B cell (primary cell): ENCODE results near the gene RASGEF1B. TPM values are rescaled to one million over a fixed set of nuclear protein-coding genes. Genes with fewer than 3 reads are reported as not detected.

Source experiments
- ATAC-seq: fragments of 200-7000 bp; cut with Tn5 transposase; one replicate; pipeline ENCODE4 v1.10.0; 2021; ENCODE audit warnings: low read depth, mild to moderate bottlenecking, moderate number of reproducible peaks, moderate library complexity
- CTCF ChIA-PET: fragments of 350-600 bp; sonication (Branson Sonifier 250); formaldehyde crosslinking; loops from one replicate; lab custom pipeline; 2021; ENCODE audit warnings: antibody characterized with exemption, inconsistent platforms; lab: Charles Lee
- POLR2A ChIA-PET: fragments of 350-600 bp; sonication (Branson Sonifier 250); formaldehyde crosslinking; loops from one replicate; lab custom pipeline; 2021; ENCODE audit warnings: antibody characterized with exemption; lab: Charles Lee
- DNase-seq: peaks from one replicate; pipeline ENCODE4 v3.0.0; 2013
- H2AFZ ChIP-seq: 2 replicates; pipeline ENCODE4 v1.6.1; 2012; ENCODE audit warnings: mild to moderate bottlenecking, low read depth, low read length; ENCODE audit not compliant: insufficient read depth, poor library complexity, severe bottlenecking
- H3K27ac ChIP-seq, 2 donors: 1 replicate in 1 of 2; 2 replicates in 1 of 2; pipeline ENCODE4 v1.5.1; 2012 to 2013; ENCODE audit warnings: low read length in 2 of 2, mild to moderate bottlenecking in 2 of 2, moderate library complexity in 1 of 2
- H3K27me3 ChIP-seq, 4 experiments: fragments of 200-600 bp in 1 of 4; sonication (generic) in 1 of 4; replicated peaks in 1 of 4; 1 replicate in 2 of 4; 2 replicates in 2 of 4; pipeline versions ENCODE4 v1.6.1 to v1.7.0; 2013 to 2016; ENCODE audit warnings: low read length in 3 of 4, mild to moderate bottlenecking in 2 of 4, mixed read lengths in 1 of 4, moderate library complexity in 1 of 4; ENCODE audit not compliant: insufficient read depth in 4 of 4, control insufficient read depth in 3 of 4; ENCODE audit errors: control extremely low read depth in 1 of 4
- H3K36me3 ChIP-seq, 2 experiments: replicated peaks in 1 of 2; 1 replicate in 1 of 2; 2 replicates in 1 of 2; pipeline versions ENCODE4 v1.6.1 to v1.7.1; 2013; ENCODE audit warnings: low read length in 1 of 2; ENCODE audit not compliant: insufficient read depth in 2 of 2, control insufficient read depth in 1 of 2; ENCODE audit errors: control extremely low read depth in 1 of 2, extremely low read depth in 1 of 2
- H3K4me1 ChIP-seq, 2 donors: fragments of 200-600 bp in 1 of 2; sonication (generic) in 1 of 2; 1 replicate in 1 of 2; 2 replicates in 1 of 2; pipeline versions ENCODE4 v1.5.1 to v1.6.1; 2013 to 2017; ENCODE audit warnings: low read length in 2 of 2; ENCODE audit not compliant: control insufficient read depth in 2 of 2, insufficient read depth in 2 of 2
- H3K4me2 ChIP-seq: replicated peaks from 2 replicates; pipeline ENCODE3; 2012; ENCODE audit warnings: mild to moderate bottlenecking, low read depth, low read length; ENCODE audit not compliant: poor library complexity, severe bottlenecking
- H3K4me3 ChIP-seq, 5 experiments: fragments of 200-600 bp in 1 of 5; sonication (generic) in 1 of 5; 1 replicate in 3 of 5; 2 replicates in 2 of 5; pipeline versions ENCODE4 v1.5.1 to v1.7.0; 2011 to 2016; ENCODE audit warnings: low read length in 4 of 5, mild to moderate bottlenecking in 4 of 5, low read depth in 2 of 5, control low read depth in 1 of 5, moderate library complexity in 1 of 5; ENCODE audit not compliant: insufficient read depth in 1 of 5; ENCODE audit errors: control extremely low read depth in 1 of 5, extremely low read depth in 1 of 5
- H3K79me2 ChIP-seq: fragments of 200-600 bp; sonication (generic); one replicate; pipeline ENCODE4 v1.6.0; 2016; ENCODE audit warnings: low read length; ENCODE audit not compliant: control insufficient read depth, insufficient read depth
- H3K9ac ChIP-seq: fragments of 200-600 bp; sonication (generic); 2 replicates; pipeline ENCODE4 v1.6.1; 2017; ENCODE audit warnings: mild to moderate bottlenecking, low read length, moderate library complexity
- H3K9me3 ChIP-seq, 3 donors: one replicate each; pipeline versions ENCODE4 v1.6.1 to v1.7.1; 2013; ENCODE audit warnings: low read length in 2 of 3; ENCODE audit not compliant: control insufficient read depth in 2 of 3, insufficient read depth in 1 of 3; ENCODE audit errors: control extremely low read depth in 1 of 3
- H4K20me1 ChIP-seq: 2 replicates; pipeline ENCODE4 v1.6.0; 2012; ENCODE audit warnings: mild to moderate bottlenecking, low read length; ENCODE audit not compliant: insufficient read depth, control insufficient read depth, poor library complexity, severe bottlenecking
- H3K27ac Mint-ChIP-seq: one replicate; pipeline ENCODE4 v1.8.0; 2021; ENCODE audit warnings: mixed read lengths
- H3K27me3 Mint-ChIP-seq: one replicate; pipeline ENCODE4 v1.8.0; 2021; ENCODE audit warnings: mixed read lengths
- H3K4me1 Mint-ChIP-seq: one replicate; pipeline ENCODE4 v1.8.0; 2021; ENCODE audit warnings: mixed read lengths
- H3K4me3 Mint-ChIP-seq: one replicate; pipeline ENCODE4 v1.8.0; 2021; ENCODE audit warnings: mixed read lengths
- H3K9me3 Mint-ChIP-seq: one replicate; pipeline ENCODE4 v1.8.0; 2022; ENCODE audit warnings: mixed read lengths; ENCODE audit not compliant: insufficient read depth
- EZH2 ChIP-seq: IDR thresholded peaks from 2 replicates; pipeline ENCODE4 v1.6.1; 2012; ENCODE audit warnings: borderline replicate concordance, low read depth, mild to moderate bottlenecking, moderate library complexity, low read length; ENCODE audit not compliant: insufficient read depth, poor library complexity, severe bottlenecking
- WGBS: methylation state at CpG from one replicate; pipeline ENCODE4 v1.1.5; 2013; ENCODE audit warnings: missing lambda C conversion rate; ENCODE audit not compliant: insufficient coverage; 5-methylcytosine and 5-hydroxymethylcytosine counted together
- intact Hi-C: fragments of 100-400 bp; cut with micrococcal nuclease; formaldehyde crosslinking; loops from one replicate; pipeline ENCODE4 v1.10.0; 2022
- polyA plus RNA-seq: library from polyadenylated mRNA; depleted of rRNA; stranded (reverse); fragments of >200 nt; gene quantifications from 2 replicates; pipeline ENCODE4 v1.2.3, GENCODE V29; 2012
- total RNA-seq, 2 donors: library from RNA; stranded (reverse); fragments of 120-200 nt in 1 of 2; gene quantifications; 1 replicate in 1 of 2; 2 replicates in 1 of 2; pipeline versions ENCODE4 v1.2.3 to v1.2.4, GENCODE V29; 2013 to 2022
- TF ChIP-seq, protein P1 (sequence below): fragments of 200-600 bp; IDR thresholded peaks from one replicate; pipeline ENCODE4 v1.8.0; 2022; ENCODE audit warnings: antibody characterized with exemption, mild to moderate bottlenecking

RASGEF1B gene
- total and polyA plus RNA-seq, 2 donors (not counting 1 experiment from before 2014, with no cell fraction given): 20.4 to 130 TPM

DNA sequence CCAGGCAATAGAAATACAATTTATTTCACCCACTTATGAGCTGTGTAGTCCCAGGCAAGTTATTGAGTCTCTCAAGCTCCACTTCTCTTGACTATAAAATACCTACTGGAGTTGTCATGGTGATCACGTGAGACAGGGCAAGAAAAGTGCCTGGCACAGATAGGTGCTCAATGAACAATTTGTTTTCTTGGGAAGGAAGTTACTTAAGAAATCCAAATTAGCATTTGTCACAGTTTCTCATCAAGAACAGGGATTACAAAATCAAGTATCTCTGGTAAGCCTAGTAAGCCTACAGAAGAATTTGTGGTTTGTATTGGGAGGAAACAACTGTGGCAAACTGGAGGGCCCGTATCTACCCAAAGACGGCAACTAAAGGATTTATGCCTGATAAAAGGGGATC, 37.5 kb upstream of the RASGEF1B start:
- Histone ChIP-seq H3K4me2 (peak overlapping the region; percentile 32), H3K27ac (no peak overlapping the region), H3K9me3 (no peaks in the 10 kb centered on the region), H3K9ac (no peak overlapping the region), H3K79me2 (no peaks in the 10 kb centered on the region), H3K4me3 (no peak overlapping the region), H3K4me1 (peaks cover 61 to 85% of the 10 kb centered on the region in 2 donors), H4K20me1 (no peaks in the 10 kb centered on the region), H2AFZ (peak overlapping the region; percentile 54), H3K36me3 (no peaks in the 10 kb centered on the region), H3K27me3 (no peaks in the 10 kb centered on the region)
- Mint-ChIP-seq H3K27ac (no peak overlapping the region), H3K9me3 (no peaks in the 10 kb centered on the region), H3K4me3 (no peak overlapping the region), H3K4me1 (peaks cover 86% of the 10 kb centered on the region), H3K27me3 (no peaks in the 10 kb centered on the region)
- DNase-seq (no peak), ATAC-seq (no peak)
- ChIA-PET CTCF (interaction anchor here (0.8 to 0.9 kb wide), 2 partner anchors 37 to 178 kb away, joined by 4 read pairs; no protein-coding TSS in a partner anchor), POLR2A (interaction anchor here (0.6 kb wide), 1 partner anchor 55 kb away, joined by 4 read pairs; no protein-coding TSS in a partner anchor)
- TF ChIP-seq EZH2: no peak
- TF ChIP-seq, protein P1, sequence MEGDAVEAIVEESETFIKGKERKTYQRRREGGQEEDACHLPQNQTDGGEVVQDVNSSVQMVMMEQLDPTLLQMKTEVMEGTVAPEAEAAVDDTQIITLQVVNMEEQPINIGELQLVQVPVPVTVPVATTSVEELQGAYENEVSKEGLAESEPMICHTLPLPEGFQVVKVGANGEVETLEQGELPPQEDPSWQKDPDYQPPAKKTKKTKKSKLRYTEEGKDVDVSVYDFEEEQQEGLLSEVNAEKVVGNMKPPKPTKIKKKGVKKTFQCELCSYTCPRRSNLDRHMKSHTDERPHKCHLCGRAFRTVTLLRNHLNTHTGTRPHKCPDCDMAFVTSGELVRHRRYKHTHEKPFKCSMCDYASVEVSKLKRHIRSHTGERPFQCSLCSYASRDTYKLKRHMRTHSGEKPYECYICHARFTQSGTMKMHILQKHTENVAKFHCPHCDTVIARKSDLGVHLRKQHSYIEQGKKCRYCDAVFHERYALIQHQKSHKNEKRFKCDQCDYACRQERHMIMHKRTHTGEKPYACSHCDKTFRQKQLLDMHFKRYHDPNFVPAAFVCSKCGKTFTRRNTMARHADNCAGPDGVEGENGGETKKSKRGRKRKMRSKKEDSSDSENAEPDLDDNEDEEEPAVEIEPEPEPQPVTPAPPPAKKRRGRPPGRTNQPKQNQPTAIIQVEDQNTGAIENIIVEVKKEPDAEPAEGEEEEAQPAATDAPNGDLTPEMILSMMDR: no peak
- intact Hi-C loops: loop anchor here (5.0 kb wide), 2 partner anchors 37 to 98 kb away; partner anchors contain the start of gene RASGEF1B
- WGBS: 20% methylated on average over 2 of the region's 3 CpGs

DNA sequence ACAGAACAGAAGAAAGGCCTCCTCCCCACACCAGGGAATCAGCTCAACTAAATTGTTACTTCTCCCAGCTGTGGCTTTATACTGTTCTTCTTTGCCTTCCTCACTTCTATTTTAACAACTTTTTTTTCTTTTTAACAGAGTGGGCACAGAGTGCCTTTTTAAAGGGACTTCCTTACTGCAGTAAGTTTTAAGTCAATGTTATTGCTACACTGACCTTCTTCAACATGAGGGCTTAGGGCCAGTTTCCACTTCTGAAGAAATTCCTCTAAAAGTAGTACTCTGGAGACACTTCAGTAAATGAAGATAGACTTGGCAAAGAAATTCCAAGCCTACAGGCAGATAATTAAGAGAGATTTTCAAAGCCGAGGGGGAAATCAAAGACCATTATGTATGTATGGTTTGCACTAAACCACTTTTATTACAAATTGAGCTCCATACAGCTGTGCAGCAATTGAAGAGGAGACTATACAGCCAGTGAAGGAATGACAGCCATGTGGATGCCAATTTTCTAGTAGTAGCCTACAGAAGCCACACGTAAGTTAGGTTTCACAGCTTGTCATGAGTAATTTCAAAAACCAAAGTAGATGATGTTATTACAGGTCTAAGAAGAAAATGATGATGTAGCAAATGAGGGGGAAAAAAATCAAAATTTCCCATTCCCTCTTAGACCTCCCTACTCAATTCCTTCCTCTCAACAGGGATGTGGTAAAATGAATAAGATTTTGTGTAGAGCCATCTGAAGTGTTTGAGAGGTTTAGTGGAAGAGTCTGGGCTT, 36.9 kb upstream of the RASGEF1B start:
- H3K9ac ChIP-seq: no peak overlapping the region
- no peaks in the 10 kb centered on the region for H3K79me2 ChIP-seq
- no peaks in the 10 kb centered on the region for H3K9me3 ChIP-seq
- H2AFZ ChIP-seq: no peak overlapping the region
- no peaks in the 10 kb centered on the region for H4K20me1 ChIP-seq
- no peak overlapping the region for H3K27ac Mint-ChIP-seq
- H3K27ac ChIP-seq: no peak overlapping the region
- H3K36me3 ChIP-seq: no peaks in the 10 kb centered on the region
- no peaks in the 10 kb centered on the region for H3K27me3 Mint-ChIP-seq
- TF ChIP-seq, protein P1: no peak
- TF ChIP-seq EZH2: no peak
- H3K4me2 ChIP-seq: peak overlapping the region; percentile 32
- H3K4me1 Mint-ChIP-seq: peaks cover 88% of the 10 kb centered on the region
- ChIA-PET POLR2A (interaction anchor here (1.1 kb wide), 1 partner anchor 37 kb away, joined by 8 read pairs; the partner anchor contains the start of gene RASGEF1B), CTCF (interaction anchor here (0.8 to 0.9 kb wide), 2 partner anchors 36 to 179 kb away, joined by 4 read pairs; no protein-coding TSS in a partner anchor)
- no peak overlapping the region for H3K4me3 ChIP-seq
- H3K4me3 Mint-ChIP-seq: no peak overlapping the region
- H3K9me3 Mint-ChIP-seq: no peaks in the 10 kb centered on the region
- no peak for DNase-seq
- ATAC-seq: no peak
- no CpG with 5 or more reads among the region's 2 CpGs for WGBS
- intact Hi-C loops: loop anchor here (5.0 kb wide), 2 partner anchors 36 to 99 kb away; partner anchors contain the start of gene RASGEF1B
- peaks cover 60 to 79% of the 10 kb centered on the region in 2 donors for H3K4me1 ChIP-seq
- no peaks in the 10 kb centered on the region for H3K27me3 ChIP-seq
